Endothelial cell of umbilical vein (primary cell): Measurements from ENCODE around the gene NES.

Experiments
- EZH2 ChIP-seq: IDR thresholded peaks from 2 replicates; pipeline ENCODE4 v1.6.1; 2012; ENCODE audit warnings: borderline replicate concordance, low read depth, mild to moderate bottlenecking, moderate library complexity, low read length, inconsistent platforms; ENCODE audit not compliant: severe bottlenecking
- POLR2A ChIP-seq: IDR thresholded peaks from 2 replicates; pipeline ENCODE4 v1.6.1; 2012; ENCODE audit warnings: low read depth, mild to moderate bottlenecking, control low read depth, low read length
- TF ChIP-seq, protein P1 (sequence below), 2 donors: IDR thresholded peaks; 1 replicate in 1 of 2; 2 replicates in 1 of 2; pipeline ENCODE4 v1.5.1; 2011; ENCODE audit warnings: low read length in 2 of 2, mild to moderate bottlenecking in 2 of 2, moderate library complexity in 2 of 2, control low read depth in 1 of 2, inconsistent platforms in 1 of 2, low read depth in 1 of 2; ENCODE audit not compliant: insufficient read depth in 1 of 2; ENCODE audit errors: extremely low read depth in 1 of 2

GRCh38 chr1:156664767-156665411 is 12.3 kb downstream of the NES start:
- TF ChIP-seq, protein P1, sequence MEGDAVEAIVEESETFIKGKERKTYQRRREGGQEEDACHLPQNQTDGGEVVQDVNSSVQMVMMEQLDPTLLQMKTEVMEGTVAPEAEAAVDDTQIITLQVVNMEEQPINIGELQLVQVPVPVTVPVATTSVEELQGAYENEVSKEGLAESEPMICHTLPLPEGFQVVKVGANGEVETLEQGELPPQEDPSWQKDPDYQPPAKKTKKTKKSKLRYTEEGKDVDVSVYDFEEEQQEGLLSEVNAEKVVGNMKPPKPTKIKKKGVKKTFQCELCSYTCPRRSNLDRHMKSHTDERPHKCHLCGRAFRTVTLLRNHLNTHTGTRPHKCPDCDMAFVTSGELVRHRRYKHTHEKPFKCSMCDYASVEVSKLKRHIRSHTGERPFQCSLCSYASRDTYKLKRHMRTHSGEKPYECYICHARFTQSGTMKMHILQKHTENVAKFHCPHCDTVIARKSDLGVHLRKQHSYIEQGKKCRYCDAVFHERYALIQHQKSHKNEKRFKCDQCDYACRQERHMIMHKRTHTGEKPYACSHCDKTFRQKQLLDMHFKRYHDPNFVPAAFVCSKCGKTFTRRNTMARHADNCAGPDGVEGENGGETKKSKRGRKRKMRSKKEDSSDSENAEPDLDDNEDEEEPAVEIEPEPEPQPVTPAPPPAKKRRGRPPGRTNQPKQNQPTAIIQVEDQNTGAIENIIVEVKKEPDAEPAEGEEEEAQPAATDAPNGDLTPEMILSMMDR (IDR thresholded peaks at IDR 0.05; ENCODE audit: extremely low read depth in 1 of 2, insufficient read depth in 1 of 2, low read depth in 1 of 2, low read length in 2 of 2): no peak
- no peak for TF ChIP-seq EZH2
- no peak for TF ChIP-seq POLR2A
